ENCODE data around the gene DNMT3A.

The DNMT3A gene

DNA sequence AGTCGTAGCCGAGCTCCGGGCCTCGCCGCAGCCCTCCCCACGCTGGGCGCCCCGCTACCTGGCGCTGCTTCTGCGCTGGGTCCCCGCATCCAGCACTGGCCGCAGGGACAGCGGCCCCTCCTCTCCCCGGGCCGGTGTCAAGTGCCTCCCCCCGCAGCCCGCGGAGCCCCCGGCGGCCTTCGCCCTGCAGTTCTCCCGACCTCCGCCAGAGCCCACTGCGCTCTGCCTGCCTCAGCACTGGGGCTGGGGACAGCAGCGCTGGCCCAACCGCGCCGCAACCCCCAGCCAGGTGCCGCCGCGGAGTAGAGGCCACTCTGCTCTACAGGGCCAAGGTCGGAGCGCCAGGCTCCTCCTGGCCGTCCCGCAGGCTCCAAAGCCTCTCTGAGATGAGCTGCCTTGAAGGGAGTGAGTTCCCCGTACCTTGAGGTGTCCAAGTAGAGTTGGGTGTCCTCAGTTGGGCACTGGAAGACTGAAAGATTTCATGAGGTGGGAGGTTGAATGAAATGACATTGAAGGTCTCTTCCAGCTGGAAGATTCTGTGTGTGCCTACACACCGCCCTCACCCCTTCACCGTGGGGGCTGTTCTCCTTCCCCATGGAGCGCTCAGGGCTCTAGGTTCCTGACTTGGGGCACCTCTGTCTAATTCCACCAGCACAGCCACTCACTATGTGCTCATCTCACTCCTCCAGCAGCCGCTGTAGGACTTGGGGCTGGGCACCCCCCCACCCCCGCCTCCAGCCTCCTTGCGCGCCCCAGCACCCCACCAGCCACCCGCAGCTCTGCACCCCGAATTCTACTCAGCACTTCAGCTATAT is 854 bp upstream of the DNMT3A start:
- no peak for DNase-seq

DNA sequence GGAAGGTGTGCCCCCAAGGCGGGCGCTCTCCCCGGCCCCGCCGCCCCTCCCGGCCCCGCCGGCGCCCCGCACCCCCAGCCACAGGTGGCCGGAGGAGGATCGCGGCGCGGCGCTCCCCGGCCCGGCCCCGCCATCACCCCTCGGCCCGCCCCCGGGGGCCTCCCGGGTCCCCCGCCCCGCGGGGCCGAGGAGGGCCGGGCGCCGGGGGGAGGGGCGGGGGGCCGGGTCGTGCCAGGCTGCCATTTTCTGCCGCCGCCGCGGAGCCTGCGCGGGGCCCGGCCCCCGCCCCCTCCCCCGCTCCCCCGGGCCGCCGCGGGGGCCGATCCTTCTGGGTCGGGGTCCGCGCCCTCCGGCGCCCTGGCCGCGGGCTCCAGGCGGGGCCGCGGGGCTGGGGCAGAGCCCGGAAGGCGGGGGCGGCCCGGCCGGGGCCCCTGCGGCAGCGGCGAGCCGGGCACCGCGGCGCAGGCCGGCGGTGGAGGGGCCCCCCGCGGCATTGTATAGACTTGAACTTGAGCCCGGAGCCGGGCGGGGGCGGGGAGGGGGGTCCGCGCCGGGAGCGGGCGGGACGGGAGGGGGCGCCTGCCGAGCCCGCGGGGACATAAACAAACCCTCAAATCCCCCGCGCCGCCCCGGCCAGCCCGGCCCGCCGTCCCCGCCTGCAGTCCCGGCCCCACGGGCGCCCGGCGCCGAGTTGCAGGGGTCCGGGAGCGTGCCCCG is 556 bp downstream of the DNMT3A start:
- DNase-seq = no peak

DNA sequence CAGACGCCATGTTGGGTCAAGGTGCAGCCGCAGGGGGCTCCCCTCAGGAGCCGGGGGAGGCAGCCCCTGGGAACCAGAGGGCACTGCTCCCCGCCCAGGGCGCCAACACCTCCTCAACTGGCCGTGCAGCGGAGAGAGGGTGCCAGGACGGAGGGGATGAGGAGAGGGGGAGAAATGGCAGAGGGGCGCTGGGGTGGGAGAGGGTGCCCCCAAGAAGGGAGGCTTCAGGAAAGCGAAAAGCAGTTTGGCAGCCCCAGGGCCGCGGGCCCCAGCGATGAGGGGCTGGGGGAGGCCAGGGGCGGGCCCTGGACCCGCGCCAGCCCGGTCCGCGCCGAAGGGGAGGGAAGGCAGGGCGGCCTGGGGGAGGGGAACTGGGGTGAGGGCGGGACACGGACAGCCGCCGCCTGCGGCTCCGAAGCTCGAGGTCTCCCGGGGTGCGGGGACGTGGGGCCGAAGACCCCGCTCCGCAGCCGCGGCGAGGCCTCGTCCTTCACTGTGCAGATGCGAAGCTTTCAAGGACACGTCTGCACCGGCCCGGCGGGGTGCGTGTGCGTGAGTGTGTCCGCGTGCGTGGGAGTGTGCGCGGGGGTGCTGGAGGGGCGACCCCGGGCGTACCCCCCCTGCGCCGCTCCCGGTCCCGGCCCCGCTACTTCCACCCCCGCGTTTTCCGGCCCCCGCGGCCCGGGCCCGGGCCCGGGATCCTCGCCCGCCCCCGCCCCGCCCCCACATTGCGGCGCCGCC is 1.4 kb downstream of the DNMT3A start:
- DNase-seq = no peak

- no peak for DNase-seq
Observed at GRCh38 chr2:25339791-25340180, 1.9 kb downstream of the DNMT3A start.

- no peak for DNase-seq
Observed at GRCh38 chr2:25339211-25339674, 2.5 kb downstream of the DNMT3A start.

DNA sequence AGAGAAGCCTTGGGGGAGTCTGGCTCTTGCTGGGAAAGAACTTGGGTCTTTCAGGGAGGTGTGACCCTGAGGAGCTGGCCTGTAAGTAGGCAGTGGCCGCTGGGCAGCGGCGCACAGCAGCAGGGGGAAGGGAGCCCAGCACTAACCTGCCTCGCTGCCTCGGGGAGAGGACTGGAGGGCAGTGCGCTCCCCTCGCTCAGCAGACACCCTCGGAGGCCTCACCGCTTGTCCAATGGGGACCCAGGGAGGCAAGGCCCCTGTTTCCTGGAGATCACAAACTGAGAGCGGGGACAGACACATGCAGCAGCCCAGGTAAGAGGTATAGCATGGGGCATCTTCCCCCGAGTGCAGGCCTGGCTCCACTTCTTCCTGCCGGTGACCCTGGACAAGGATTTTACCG is 3.3 kb downstream of the DNMT3A start:
- no peak for DNase-seq

DNA sequence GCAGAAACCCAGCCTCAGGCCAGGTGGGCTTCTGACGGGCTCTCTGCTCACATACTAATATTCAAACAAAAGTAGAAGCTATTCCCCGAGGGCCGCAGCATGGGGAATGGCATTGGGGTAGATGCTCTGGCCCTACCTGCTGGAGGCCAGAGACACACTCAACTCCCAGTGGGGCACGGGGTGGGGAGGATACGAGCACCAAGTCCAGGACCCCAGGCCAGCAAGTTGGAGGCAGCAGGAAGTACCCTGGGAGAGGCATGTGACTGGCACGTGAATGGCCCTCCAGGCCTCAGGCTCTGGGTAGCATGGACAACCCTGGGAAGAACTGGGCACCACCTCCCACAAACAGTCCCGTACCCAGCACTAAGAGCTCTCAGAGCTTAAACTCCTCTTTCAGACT is 3.8 kb downstream of the DNMT3A start:
- no peak for DNase-seq

- no peak for DNase-seq
Observed at GRCh38 chr2:25337276-25337675, 4.4 kb downstream of the DNMT3A start.

DNA sequence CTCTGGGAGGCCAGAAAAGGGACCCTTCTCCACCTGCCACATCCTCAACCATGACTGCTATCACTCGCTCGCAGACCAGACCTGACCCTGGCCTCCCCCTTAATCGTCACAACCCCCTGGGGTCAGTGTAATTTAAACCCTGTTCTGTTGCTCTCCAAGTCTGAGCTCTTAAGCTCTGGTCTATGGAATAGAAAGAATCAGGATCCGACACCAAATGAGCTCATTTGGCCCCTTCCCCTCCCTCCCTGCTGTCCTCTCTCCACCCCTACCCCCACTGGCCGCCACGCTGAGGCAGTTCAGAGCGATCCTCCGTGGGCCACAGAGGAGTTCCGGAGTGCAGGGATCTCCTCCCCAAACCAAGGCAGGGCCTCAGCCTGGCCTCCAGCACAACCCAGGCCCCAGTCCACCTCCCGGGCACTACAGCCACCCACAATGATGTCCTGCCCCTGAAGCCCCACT is 5.3 kb downstream of the DNMT3A start:
- no peak for DNase-seq

DNA sequence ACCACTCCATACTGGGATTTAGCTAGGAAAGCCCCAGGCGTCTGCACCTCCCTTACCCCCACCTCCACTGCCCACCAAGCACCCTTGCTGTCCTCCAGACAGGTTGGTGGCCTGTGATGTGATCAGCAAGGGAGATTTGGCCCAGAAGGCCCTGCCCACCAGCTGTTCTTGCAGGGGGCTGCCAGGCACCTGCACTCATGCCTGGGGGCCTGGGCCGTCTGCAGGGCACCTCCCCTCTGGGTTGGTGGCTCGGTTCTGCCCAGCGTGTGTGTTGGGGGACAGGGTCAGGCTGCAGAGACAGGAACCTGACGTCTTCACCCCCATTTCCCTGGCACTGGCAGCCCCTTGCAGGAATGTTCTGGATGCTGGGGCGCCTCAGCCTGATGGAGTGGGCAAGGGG is 5.8 kb downstream of the DNMT3A start:
- DNase-seq = no peak

- DNase-seq = no peak
Observed at GRCh38 chr2:25335204-25335603, 6.5 kb downstream of the DNMT3A start.

- DNase-seq = no peak
Observed at GRCh38 chr2:25334482-25334881, 7.2 kb downstream of the DNMT3A start.

GRCh38 chr2:25333981-25334380 is 7.7 kb downstream of the DNMT3A start:
- no peak for DNase-seq

DNA sequence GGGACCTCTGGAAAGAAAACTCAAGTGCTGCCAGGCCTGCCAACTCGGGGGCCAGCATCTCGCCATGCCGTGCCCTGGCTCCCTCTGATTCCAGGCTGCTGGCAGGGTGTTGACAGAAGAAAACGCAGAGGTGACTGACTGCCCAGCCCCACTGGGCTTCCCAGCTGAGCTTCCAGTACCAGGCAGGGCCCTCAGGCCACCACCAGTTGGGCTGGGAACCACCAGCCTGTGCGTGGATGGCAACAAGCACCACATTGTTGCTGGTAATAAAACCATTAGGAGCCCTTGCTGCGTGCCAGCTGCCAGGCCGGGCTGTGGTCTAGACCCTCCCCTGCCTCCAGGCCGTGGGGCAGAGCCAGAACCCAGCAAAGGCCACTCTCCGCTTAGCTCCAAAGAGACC is 9.2 kb downstream of the DNMT3A start:
- no peak for DNase-seq

- no peak for DNase-seq
Observed at GRCh38 chr2:25331686-25332365, 9.9 kb downstream of the DNMT3A start.

- DNase-seq = no peak
Observed at GRCh38 chr2:25330937-25331336, 10.8 kb downstream of the DNMT3A start.

- DNase-seq = no peak
Observed at GRCh38 chr2:25330273-25330672, 11.5 kb downstream of the DNMT3A start.

DNA sequence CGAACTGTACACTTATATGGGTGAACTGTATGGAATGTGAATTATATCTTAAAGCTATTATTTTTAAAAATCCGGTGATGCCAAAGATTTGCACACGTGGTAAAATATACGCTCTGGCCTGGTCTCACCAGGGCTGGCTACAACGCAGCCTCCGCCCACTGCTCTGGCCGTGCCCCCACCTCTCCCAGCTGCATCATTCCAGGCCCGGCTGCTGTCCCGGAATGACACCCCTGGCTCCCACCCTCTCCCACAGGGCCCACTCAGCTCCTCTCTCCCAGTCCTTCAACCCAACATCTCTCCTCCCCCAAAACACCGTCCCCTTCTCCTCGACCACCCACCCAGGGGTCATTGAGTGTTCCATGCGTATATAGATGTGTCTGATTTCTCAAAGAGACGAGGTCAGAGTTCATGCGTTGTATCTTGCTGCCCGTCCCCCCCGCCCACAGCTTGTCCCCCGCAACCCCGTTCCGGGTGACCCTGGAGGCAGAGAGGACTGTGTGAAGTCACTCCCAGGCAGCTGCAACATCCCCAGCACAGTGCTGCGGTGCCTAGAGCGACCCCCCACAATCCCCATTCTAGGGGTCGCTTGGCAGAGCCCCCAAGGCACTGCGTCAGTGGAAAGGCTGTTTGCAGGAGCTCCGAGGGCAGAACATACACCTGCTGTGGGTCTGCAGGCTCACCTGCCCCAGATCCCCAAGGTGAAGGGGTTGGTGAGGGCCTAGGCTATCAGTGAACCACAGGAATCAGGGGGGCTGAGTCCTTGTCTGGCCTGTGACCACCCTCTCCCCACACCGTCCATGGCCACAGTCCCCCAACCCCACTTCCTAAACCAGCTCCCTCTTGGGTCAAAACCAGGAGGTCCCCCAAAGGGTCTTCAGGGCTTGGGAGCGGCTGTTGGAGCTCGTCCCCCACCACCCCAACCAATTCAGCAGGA is 13.3 kb downstream of the DNMT3A start:
- no peak for DNase-seq

- DNase-seq = no peak
Observed at GRCh38 chr2:25326326-25327013, 15.3 kb downstream of the DNMT3A start.

DNA sequence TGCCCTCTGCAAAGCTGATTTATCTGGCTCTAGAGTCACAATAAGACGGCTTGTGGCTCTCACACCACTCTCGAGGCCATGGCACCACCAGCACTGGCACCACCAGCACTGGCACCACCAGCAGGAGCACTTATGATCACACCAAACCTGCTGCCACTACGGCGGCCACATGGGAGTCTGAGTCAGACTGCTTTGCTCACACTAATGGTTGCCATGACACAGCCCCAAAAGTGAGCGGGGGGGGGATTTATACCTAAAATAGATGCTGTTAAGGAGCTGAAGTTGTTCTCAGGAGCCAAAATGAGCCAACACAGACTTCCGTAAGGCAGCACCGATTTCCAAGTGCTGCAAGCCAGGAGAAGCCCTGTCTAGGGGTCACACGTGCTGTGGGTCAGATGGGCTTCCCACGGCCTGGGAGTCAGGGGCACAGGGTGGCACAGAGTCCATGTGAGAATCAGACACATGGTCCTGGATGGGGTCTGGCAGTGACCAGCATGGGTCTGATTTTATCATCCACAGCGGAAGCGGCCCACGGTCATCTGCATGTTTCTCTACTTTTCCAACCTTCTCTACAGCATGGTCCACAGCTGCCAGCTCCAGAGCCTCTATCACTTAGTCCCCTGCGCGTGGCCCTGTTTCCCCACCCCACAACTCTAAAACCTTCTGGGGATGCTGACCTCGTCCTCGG is 16.7 kb downstream of the DNMT3A start:
- DNase-seq = no peak

DNA sequence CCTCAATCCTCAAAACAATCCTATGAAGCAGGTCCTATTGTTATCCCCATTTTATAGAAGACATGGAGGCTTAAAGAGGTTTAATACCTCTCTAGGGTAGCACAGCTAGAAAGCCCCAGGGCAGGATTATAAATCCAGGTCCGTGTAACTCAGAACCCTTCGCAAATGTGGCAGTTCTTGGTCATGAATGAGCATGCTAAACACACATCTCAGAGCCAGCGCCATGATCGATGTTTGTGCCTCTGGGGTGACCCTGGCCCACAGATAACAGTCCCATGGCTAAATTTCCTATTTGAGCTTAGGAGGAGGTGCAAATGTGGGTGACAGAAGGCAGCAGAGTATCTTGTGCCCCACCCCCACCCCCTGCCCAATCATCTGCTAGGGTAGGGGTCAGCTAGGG is 17.5 kb downstream of the DNMT3A start:
- no peak for DNase-seq
